ENCODE data around the gene FADS1.

FADS1 gene

DNA sequence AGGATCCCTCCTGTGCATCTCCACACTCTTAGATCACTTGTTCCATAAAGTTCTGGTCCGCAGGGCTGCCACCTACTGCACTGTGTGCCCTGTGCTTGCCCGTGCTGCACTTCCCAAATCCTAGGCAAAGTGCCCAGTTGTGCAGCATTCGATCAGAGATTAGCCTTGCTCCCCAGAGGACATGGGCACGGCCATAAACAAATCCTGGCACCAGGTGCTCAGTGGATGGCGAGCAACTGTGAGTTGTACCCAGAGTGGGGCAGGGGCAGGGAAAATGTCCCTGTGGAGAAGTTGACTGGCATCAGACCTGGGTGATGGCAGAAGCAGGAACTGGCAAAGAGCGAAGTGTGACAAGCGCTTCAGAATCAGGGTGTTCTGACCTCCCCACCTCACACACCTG, 16.0 kb upstream of the FADS1 start:
- FAIRE-seq (no peak), DNase-seq (ENCODE audit: insufficient read length) (no peak)
- TF ChIP-seq POLR2AphosphoS5 (IDR thresholded peaks at IDR 0.05; ENCODE audit: low read depth, low read length), result no peak
- TF ChIP-seq TAF1 (IDR thresholded peaks at IDR 0.05; ENCODE audit: borderline replicate concordance, low read depth, low read length), result no peak
- TF ChIP-seq POLR2A (IDR thresholded peaks at IDR 0.05; ENCODE audit: low read depth, low read length), result no peak

- TF ChIP-seq TAF1 (IDR thresholded peaks at IDR 0.05; ENCODE audit: borderline replicate concordance, low read depth, low read length) (no peak), POLR2AphosphoS5 (IDR thresholded peaks at IDR 0.05; ENCODE audit: low read depth, low read length) (no peak), POLR2A (IDR thresholded peaks at IDR 0.05; ENCODE audit: low read depth, low read length) (no peak)
- no peak for FAIRE-seq
- no peak for DNase-seq (ENCODE audit: insufficient read length)
Measured at GRCh38 chr11:61832207-61832606, 15.4 kb upstream of the FADS1 start.

DNA sequence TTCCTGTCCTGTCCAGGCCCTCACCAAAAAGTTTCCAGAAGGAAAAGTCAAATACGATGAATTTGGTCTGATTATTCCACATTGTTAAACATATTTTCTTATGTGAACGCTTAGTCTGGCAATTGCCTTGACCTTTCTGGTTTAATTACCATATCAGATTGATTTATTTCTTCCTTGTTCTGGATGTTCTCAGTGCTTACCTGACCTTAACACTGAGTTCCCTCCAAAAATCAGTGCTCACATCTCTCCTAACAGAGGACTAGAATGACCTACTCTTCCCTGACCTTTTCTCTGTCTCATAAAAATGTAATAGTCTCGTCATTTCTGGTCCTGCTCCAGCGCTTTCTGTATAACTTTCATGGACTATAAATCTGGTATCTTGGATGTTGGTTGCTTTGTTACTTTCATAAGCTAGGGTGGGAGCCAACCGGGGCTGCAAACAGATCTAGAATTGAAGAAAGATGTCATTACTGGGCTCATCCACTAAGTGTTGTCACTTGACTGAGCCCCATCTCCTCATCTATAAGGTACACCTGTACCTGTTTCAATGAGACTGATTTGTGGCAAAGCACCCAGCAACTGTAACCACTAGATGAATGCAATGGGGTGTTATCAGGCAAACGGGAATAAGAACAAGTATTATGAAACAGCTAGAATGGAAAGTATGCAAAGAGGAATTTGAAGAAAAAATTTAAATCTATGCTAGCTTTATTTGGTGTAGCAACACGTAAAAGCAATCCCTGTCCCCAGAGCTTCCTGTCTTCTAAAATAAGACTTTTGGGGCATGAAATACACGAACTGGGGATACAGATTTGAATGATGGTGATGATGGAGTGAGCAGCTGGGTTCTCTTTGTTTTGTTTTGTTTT, 13.7 kb upstream of the FADS1 start:
- no peak for DNase-seq (ENCODE audit: insufficient read length)
- TF ChIP-seq TAF1 (IDR thresholded peaks at IDR 0.05; ENCODE audit: borderline replicate concordance, low read depth, low read length) (no peak), POLR2A (IDR thresholded peaks at IDR 0.05; ENCODE audit: low read depth, low read length) (no peak), POLR2AphosphoS5 (IDR thresholded peaks at IDR 0.05; ENCODE audit: low read depth, low read length) (no peak)
- FAIRE-seq, result peak; percentile 46

DNA sequence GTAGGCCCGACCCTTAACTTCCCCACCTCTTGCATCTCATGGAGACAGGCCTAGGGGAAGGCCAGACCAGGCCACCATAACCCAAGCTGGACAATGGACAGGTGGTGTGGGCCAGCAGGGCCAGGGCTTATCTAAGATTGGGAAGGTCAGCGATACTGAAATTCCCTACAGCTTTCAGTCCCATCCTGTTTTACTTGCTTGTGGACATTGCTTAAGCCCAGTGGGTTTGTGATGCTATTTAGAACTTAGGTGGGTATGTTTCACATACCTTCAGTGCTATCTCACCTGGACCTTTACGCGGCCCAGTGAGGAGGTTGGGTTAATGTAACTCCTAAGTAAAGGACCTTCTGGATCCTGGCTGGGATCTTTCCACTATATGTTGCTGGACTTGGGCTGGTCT, 13.0 kb upstream of the FADS1 start:
- no peak for DNase-seq (ENCODE audit: insufficient read length)
- TF ChIP-seq POLR2A (IDR thresholded peaks at IDR 0.05; ENCODE audit: low read depth, low read length), result no peak
- TF ChIP-seq TAF1 (IDR thresholded peaks at IDR 0.05; ENCODE audit: borderline replicate concordance, low read depth, low read length), result no peak
- no peak for TF ChIP-seq POLR2AphosphoS5 (IDR thresholded peaks at IDR 0.05; ENCODE audit: low read depth, low read length)
- FAIRE-seq, result peak; percentile 57

- DNase-seq (ENCODE audit: insufficient read length) (peak; percentile 75), FAIRE-seq (no peak)
- peak; percentile 48; the same call in 1 of the 2 replicates for TF ChIP-seq POLR2A (IDR thresholded peaks at IDR 0.05; ENCODE audit: low read depth, low read length)
- no peak for TF ChIP-seq TAF1 (IDR thresholded peaks at IDR 0.05; ENCODE audit: borderline replicate concordance, low read depth, low read length)
- no peak for TF ChIP-seq POLR2AphosphoS5 (IDR thresholded peaks at IDR 0.05; ENCODE audit: low read depth, low read length)
Measured at GRCh38 chr11:61828629-61829407, 12.0 kb upstream of the FADS1 start.

- DNase-seq (ENCODE audit: insufficient read length) (no peak), FAIRE-seq (no peak)
- TF ChIP-seq POLR2AphosphoS5 (IDR thresholded peaks at IDR 0.05; ENCODE audit: low read depth, low read length) (peak; percentile 31; the same call in 1 of the 2 replicates), POLR2A (IDR thresholded peaks at IDR 0.05; ENCODE audit: low read depth, low read length) (no peak)
Measured at GRCh38 chr11:61828379-61828628, 11.5 kb upstream of the FADS1 start.

DNA sequence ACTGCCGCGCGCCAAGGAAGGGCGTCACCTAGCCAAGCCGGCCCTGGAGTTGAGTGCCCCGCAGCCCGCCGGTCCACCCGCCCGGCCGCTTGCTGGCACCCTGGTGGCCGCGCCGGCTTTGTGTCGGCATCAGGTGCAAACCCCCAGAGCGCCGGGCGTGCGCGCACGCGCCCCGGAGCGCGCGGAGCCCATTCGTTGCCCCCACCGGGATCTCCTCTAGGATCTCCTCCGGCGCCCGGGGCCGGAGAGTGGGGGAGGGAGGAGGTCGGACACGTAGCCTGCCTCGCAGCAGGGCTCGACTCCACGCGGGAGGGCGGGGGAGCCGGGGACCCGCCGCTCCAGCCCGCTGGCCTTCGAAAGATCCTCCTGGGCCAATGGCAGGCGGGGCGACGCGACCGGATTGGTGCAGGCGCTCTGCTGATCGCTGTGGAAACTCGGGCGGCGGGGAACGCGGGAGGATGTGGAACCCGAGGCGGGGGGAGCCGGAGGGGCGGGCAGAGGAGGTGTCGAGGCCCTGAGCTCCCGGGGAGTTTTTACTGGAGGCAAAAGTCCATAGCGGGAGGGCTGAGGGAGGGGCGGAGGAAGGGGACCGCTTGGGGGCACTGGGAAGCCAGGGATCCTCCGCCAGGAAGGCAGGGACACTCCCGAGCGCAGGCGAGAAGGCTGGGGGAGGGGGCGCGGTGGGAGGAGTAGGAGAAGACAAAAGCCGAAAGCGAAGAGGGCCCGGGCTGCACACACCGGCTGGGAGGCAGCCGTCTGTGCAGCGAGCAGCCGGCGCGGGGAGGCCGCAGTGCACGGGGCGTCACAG, 11.0 kb upstream of the FADS1 start, which contains the start of gene FADS2:
TSS of gene FADS2 (plus strand) at position 730 of the 808 bp plus-strand sequence. CDS start 91 bp downstream, outside the sequence.
- DNase-seq (ENCODE audit: insufficient read length) (peak; percentile 92), FAIRE-seq (peak; percentile 99)
- TF ChIP-seq TAF1 (IDR thresholded peaks at IDR 0.05; ENCODE audit: borderline replicate concordance, low read depth, low read length) (no peak; the same call in 1 of the 2 replicates), POLR2AphosphoS5 (IDR thresholded peaks at IDR 0.05; ENCODE audit: low read depth, low read length) (peak; percentile 80), POLR2A (IDR thresholded peaks at IDR 0.05; ENCODE audit: low read depth, low read length) (peak; percentile 67; the same call in 1 of the 2 replicates)

DNA sequence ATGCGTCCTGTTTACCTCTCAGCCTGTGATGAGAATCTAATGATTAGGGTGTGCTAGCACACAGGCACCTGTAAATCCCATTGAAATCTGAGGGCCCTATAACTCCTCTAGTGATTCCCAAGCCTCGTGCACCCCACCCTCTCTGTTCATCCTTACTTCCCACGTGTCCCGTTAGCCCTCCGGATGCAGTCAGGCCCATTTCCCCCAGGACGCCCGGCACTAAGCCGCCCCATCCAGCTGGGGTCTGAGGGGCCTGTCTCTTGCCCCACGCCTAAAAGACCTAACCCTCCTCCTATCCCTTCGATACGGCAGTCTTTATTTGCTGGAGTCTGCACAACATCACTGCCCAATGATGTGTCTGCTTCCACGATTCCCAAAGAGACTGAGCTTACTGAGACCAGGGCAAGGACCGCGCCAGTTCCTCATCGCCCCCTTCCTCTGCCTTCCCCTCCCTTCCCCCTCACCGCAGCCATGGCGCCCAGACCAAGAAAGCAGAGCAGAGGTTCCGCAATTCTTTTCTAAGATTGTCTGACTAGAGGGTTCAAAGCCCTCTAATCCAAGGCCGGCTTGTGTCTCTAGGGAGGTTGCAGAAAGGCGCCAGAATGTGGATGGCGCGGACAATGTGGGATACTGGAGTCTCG, 10.2 kb upstream of the FADS1 start:
- no peak for FAIRE-seq

DNA sequence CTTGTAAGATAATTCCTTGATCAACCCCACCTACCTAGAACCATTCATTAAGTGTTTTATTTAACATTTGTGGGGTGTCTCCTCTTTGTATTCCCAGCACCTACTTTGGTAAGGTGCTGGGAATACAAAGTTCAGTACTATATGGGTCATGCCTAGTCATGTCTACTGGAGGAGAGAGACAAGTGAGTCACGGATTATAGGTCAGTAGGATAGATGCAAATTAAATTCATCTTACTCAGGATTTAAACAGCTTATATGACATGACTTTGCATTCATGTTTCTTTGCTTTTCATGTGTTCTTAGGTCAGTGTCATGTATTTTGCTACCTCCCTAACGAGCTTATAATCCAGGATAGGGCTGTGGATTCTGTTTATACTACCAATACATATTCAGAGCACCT, 3.4 kb upstream of the FADS1 start:
- TF ChIP-seq POLR2AphosphoS5 (IDR thresholded peaks at IDR 0.05; ENCODE audit: low read depth, low read length), result no peak
- TF ChIP-seq TAF1 (IDR thresholded peaks at IDR 0.05; ENCODE audit: borderline replicate concordance, low read depth, low read length), result no peak
- no peak for TF ChIP-seq POLR2A (IDR thresholded peaks at IDR 0.05; ENCODE audit: low read depth, low read length)
- FAIRE-seq (no peak), DNase-seq (ENCODE audit: insufficient read length) (no peak)

More for the DNA sequence above, 10.2 kb upstream of the FADS1 start:
- no peak; the same call in 1 of the 2 replicates for TF ChIP-seq POLR2A (IDR thresholded peaks at IDR 0.05; ENCODE audit: low read depth, low read length)
- peak; percentile 49; the same call in 1 of the 2 replicates for TF ChIP-seq POLR2AphosphoS5 (IDR thresholded peaks at IDR 0.05; ENCODE audit: low read depth, low read length)
- peak; percentile 42 for DNase-seq (ENCODE audit: insufficient read length)

DNA sequence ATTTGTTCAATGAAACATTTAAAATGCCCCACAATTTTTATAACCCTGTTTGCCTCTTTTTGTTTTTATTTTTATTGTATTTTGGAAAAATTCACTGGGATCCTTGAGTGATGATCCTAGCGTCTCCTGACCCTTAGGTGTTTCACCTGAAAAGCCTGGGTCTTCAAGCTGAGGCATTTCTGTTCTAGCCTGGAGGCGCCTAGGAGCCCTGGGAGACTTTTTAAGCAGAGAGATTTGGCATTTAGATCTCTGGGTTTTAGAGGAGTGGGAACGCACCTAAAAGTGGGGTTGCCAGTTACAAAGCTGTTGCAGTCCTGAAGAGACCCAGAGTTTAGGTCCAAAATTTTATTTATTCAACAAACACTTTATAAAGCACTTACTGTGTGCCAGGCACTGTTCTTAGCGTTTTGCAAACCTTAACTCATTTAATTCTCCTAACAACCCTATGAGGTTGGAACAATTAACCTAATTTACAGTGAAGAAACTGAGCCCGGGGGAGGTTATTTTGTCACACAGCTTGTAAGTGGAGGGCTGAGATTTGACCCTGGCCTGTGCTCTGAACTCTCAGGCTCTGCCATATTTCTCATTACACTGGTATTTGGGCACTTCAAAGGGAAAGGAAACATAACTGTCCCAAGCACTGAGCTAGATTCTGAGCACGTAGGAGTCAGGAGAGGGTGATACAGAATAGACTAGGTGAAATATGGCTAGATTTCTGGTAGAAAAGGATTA, 834 bp upstream of the FADS1 start:
- FAIRE-seq (no peak), DNase-seq (ENCODE audit: insufficient read length) (no peak)
- no peak for TF ChIP-seq POLR2A (IDR thresholded peaks at IDR 0.05; ENCODE audit: low read depth, low read length)
- TF ChIP-seq TAF1 (IDR thresholded peaks at IDR 0.05; ENCODE audit: borderline replicate concordance, low read depth, low read length), result no peak
- no peak for TF ChIP-seq POLR2AphosphoS5 (IDR thresholded peaks at IDR 0.05; ENCODE audit: low read depth, low read length)

All from GM12892 (cell line).